Measurements from ENCODE around the gene ARHGAP22. TPM values are rescaled to one million over a fixed set of nuclear protein-coding genes. Genes with fewer than 3 reads are reported as not detected.

The ARHGAP22 gene
- total and polyA plus RNA-seq, 2 experiments from 2014 or later: 41.9 to 44.4 TPM

DNA sequence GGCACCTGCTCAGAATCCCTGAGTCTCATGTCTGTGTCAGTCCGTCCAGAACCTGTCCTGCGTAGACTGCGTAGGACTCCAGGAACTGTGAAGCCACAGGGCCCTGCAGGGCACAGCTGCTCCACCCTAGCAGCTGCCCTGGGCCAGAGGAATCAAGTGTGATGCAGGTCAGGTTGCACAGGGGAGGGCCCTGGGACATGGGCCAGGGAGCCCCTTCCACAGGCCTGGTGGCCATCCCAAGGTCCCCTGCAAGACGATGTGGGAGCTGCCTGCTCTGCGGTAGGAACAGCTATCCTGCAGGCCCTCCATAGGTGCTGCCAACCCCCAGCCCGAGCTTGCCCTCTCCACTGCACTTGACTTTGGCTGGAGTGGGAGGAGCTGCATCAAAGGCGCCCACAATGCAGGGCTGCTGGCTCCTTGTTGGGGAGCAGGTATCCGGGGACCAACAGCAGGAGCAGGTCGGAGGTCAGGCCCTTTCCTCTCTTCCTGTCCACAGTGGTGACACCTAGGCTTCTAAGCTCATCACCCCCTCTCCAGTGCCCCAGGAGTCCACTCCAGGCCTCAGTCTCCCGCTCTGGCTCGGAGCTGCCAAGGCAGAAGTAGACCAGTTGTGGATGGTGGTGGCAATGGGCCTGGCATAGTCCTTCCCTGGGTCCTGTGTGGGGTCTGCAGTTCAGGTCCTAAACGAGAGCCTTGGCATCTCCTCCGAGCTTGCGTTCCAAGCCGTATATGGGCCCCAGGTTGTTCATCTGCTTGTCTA, 149.3 kb downstream of the ARHGAP22 start:
- WGBS, 2 experiments (ENCODE audit: low coverage in 1 of 2, low lambda C conversion rate in 2 of 2, missing lambda C conversion rate in 2 of 2): 96% methylated on average over 15 of the region's 15 CpGs
- no peak overlapping the region for H3K4me2 ChIP-seq (ENCODE audit: unreplicated experiment)
- H3F3A ChIP-seq (ENCODE audit: insufficient read depth): no peaks in the 10 kb centered on the region
- peaks cover 7% of the 10 kb centered on the region; the same call in 1 of the 2 replicates for H3K36me3 ChIP-seq (ENCODE audit: low read depth)
- no peak overlapping the region for H3K9ac ChIP-seq
- H3K27me3 ChIP-seq (replicated peaks; ENCODE audit: insufficient read depth): no peaks in the 10 kb centered on the region
- no peak overlapping the region for H2AFZ ChIP-seq
- no peak overlapping the region for H3K27ac ChIP-seq
- no peak for TF ChIP-seq EZH2phosphoT487 (IDR thresholded peaks at IDR 0.05; ENCODE audit: insufficient read depth, low read depth)
- TF ChIP-seq EZH2 (IDR thresholded peaks at IDR 0.05; ENCODE audit: insufficient read depth, poor library complexity, severe bottlenecking): no peak
- in situ Hi-C loops (cut with MboI): no loop called here
- peaks cover 2% of the 10 kb centered on the region; the same call in 1 of the 2 replicates for H3K79me2 ChIP-seq (ENCODE audit: insufficient read depth)
- H3K4me1 ChIP-seq (ENCODE audit: insufficient read depth): no peaks in the 10 kb centered on the region
- DNase-seq: no peak
- H3K9me2 ChIP-seq (ENCODE audit: insufficient read depth): no peaks in the 10 kb centered on the region
- H3K4me3 ChIP-seq: no peak overlapping the region
- H3K9me3 ChIP-seq (ENCODE audit: low read depth): no peaks in the 10 kb centered on the region
- no peaks in the 10 kb centered on the region for H4K20me1 ChIP-seq (ENCODE audit: insufficient read depth)

DNA sequence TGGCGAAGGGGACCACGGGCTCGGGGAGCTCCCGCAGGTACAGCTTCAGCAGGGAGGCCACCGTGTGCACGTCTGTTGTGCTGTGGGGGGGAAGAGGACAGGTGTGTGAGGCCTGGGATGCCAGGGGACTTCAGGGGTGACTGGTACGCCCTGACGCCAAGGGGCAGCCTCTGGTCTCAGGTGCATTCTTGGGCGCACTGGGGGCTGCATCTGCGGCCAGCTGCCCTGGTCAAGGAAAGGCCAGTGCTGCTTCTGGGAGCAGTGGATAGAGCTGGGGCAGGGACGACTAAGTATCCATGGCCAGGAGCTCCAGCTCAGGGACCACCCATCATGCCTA, 149.8 kb downstream of the ARHGAP22 start:
- Histone ChIP-seq H2AFZ (no peak overlapping the region), H3K27ac (no peak overlapping the region), H3K79me2 (ENCODE audit: insufficient read depth) (no peaks in the 10 kb centered on the region), H3K36me3 (ENCODE audit: low read depth) (peaks cover 7% of the 10 kb centered on the region; the same call in 1 of the 2 replicates), H3K9me3 (ENCODE audit: low read depth) (no peaks in the 10 kb centered on the region), H3K4me1 (ENCODE audit: insufficient read depth) (no peaks in the 10 kb centered on the region), H3K4me2 (ENCODE audit: unreplicated experiment) (no peak overlapping the region), H3K27me3 (replicated peaks; ENCODE audit: insufficient read depth) (no peaks in the 10 kb centered on the region), H3K4me3 (no peak overlapping the region), H4K20me1 (ENCODE audit: insufficient read depth) (no peaks in the 10 kb centered on the region), H3F3A (ENCODE audit: insufficient read depth) (no peaks in the 10 kb centered on the region), H3K9ac (no peak overlapping the region), H3K9me2 (ENCODE audit: insufficient read depth) (no peaks in the 10 kb centered on the region)
- no peak for DNase-seq
- WGBS, 2 experiments (ENCODE audit: low coverage in 1 of 2, low lambda C conversion rate in 2 of 2, missing lambda C conversion rate in 2 of 2): 92 to 93% methylated on average over 11 of the region's 11 CpGs
- in situ Hi-C loops (cut with MboI): no loop called here
- TF ChIP-seq EZH2 (IDR thresholded peaks at IDR 0.05; ENCODE audit: insufficient read depth, poor library complexity, severe bottlenecking) (no peak), EZH2phosphoT487 (IDR thresholded peaks at IDR 0.05; ENCODE audit: insufficient read depth, low read depth) (no peak)

DNA sequence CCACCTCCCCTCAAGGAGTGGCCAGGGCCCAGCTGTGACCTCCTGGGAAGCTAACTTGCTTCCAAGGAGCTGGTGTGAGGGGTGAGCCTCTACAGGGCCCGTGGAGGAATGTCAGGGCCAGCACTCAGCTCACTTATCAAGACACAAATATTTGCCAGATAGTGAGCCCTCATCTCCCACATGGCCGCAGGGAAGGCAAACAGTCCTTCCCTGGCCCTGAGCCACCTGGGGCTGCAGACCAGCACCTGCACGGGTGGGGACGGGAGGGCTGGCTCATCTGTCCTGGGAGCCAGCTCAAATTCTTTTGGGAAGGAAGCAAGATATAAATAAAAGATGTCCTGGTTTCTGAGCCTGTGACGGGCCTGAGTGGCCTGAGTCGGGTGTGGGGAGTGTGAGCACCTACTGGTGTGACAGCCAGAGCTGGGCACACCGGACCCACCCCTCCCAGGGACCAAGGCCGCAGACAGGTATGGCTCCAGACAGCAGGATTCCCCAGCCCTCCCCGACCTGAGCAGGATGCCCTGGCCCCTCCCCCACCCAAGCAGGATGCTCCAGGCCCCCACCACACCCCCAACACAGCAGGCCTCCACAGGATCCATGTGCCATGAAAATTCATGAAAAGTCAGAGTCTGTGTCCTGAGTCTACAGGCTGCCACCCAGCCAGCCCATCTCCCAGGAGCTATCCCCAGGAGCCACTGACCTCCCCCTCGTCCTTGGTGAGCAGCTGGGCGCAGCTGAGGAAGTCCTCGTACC, 150.4 kb downstream of the ARHGAP22 start:
- TF ChIP-seq EZH2 (IDR thresholded peaks at IDR 0.05; ENCODE audit: insufficient read depth, poor library complexity, severe bottlenecking) (no peak), EZH2phosphoT487 (IDR thresholded peaks at IDR 0.05; ENCODE audit: insufficient read depth, low read depth) (no peak)
- H3F3A ChIP-seq (ENCODE audit: insufficient read depth): no peaks in the 10 kb centered on the region
- H3K4me2 ChIP-seq (ENCODE audit: unreplicated experiment): no peak overlapping the region
- WGBS, 2 experiments (ENCODE audit: low coverage in 1 of 2, low lambda C conversion rate in 2 of 2, missing lambda C conversion rate in 2 of 2): 79 to 88% methylated on average over 10 to 12 of the region's 12 CpGs
- no peak overlapping the region for H3K27ac ChIP-seq
- no peak overlapping the region for H3K4me3 ChIP-seq
- no peaks in the 10 kb centered on the region for H4K20me1 ChIP-seq (ENCODE audit: insufficient read depth)
- H3K27me3 ChIP-seq (replicated peaks; ENCODE audit: insufficient read depth): no peaks in the 10 kb centered on the region
- H3K79me2 ChIP-seq (ENCODE audit: insufficient read depth): no peaks in the 10 kb centered on the region
- no peak for DNase-seq
- no peak overlapping the region for H2AFZ ChIP-seq
- H3K4me1 ChIP-seq (ENCODE audit: insufficient read depth): peaks cover 2% of the 10 kb centered on the region; the same call in 1 of the 2 replicates
- no peak overlapping the region for H3K9ac ChIP-seq
- no peaks in the 10 kb centered on the region for H3K9me3 ChIP-seq (ENCODE audit: low read depth)
- H3K9me2 ChIP-seq (ENCODE audit: insufficient read depth): no peaks in the 10 kb centered on the region
- in situ Hi-C loops (cut with MboI): no loop called here
- peaks cover 7% of the 10 kb centered on the region; the same call in 1 of the 2 replicates for H3K36me3 ChIP-seq (ENCODE audit: low read depth)

DNA sequence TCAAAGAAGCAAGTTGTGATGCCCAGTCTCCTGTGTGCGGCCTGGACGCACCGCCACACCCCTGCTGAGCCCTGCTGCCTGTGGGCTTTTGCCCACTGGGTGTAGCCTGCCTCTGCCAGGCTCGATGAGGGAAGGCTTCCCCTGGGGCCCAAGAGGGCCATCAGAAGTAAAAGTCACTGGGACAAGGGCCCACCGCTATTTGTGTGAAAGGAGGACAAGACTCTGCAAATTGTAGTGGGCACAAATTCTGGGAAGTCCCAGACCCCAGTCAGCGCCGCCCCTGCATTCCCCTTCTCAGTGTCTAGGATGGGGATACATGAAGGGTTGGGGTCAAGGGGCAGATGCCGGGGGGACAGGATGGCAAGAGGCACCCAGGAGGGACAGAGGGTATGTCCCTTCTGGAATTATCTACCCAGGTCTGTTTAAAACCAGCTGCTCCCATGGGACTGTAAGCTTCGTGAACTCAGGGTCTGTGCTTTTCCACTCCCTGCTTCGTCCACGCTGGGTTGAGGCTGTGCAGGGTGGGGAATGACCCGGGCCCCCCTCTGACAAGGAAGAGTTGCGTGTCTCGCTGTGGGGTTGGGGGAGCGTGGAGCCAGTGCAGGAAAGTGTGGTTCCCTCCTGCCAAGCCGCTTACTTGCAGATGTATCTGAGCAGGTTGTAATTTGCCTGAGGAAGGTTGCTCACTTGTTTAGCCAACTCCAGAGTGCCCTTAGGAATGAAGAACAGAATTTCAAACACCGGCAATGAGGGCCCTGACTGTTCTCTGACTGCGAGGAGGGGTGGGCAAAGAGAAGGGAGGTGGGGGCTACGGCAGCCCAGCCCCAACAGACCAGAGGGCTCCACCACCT, 151.2 kb downstream of the ARHGAP22 start:
- in situ Hi-C loops (cut with MboI): no loop called here
- Histone ChIP-seq H3K4me2 (ENCODE audit: unreplicated experiment) (no peak overlapping the region), H3K27me3 (replicated peaks; ENCODE audit: insufficient read depth) (no peaks in the 10 kb centered on the region), H3F3A (ENCODE audit: insufficient read depth) (no peaks in the 10 kb centered on the region; the same call in 1 of the 2 replicates), H3K9me2 (ENCODE audit: insufficient read depth) (no peaks in the 10 kb centered on the region), H3K36me3 (ENCODE audit: low read depth) (peaks cover 7% of the 10 kb centered on the region; the same call in 1 of the 2 replicates), H2AFZ (no peak overlapping the region), H4K20me1 (ENCODE audit: insufficient read depth) (no peaks in the 10 kb centered on the region), H3K4me3 (no peak overlapping the region), H3K4me1 (ENCODE audit: insufficient read depth) (peaks cover 10% of the 10 kb centered on the region), H3K9ac (no peak overlapping the region), H3K79me2 (ENCODE audit: insufficient read depth) (no peaks in the 10 kb centered on the region), H3K9me3 (ENCODE audit: low read depth) (no peaks in the 10 kb centered on the region), H3K27ac (no peak overlapping the region)
- no peak for DNase-seq
- TF ChIP-seq EZH2phosphoT487 (IDR thresholded peaks at IDR 0.05; ENCODE audit: insufficient read depth, low read depth) (no peak), EZH2 (IDR thresholded peaks at IDR 0.05; ENCODE audit: insufficient read depth, poor library complexity, severe bottlenecking) (no peak)
- WGBS, 2 experiments (ENCODE audit: low coverage in 1 of 2, low lambda C conversion rate in 2 of 2, missing lambda C conversion rate in 2 of 2): 93 to 96% methylated on average over 19 of the region's 19 CpGs
